Stomach (tissue), 4 donors: ENCODE data around the gene ITIH3.

Source experiments
- CTCF ChIP-seq, 7 experiments: fragments of 450-650 bp in 4 of 7; fragments of 200-600 bp in 3 of 7; sonication (generic) in 3 of 7; IDR thresholded peaks; one replicate each; pipeline ENCODE4 v1.5.1; 2016 to 2019; ENCODE audit warnings: antibody characterized with exemption in 7 of 7, control low read depth in 2 of 7, mild to moderate bottlenecking in 1 of 7
- EP300 ChIP-seq: sonication (generic); formaldehyde crosslinking; IDR thresholded peaks from one replicate; pipeline ENCODE4 v1.6.1; 2017; ENCODE audit warnings: antibody characterized with exemption
- POLR2A ChIP-seq, 4 donors: fragments of 450-650 bp; IDR thresholded peaks; one replicate each; pipeline ENCODE4 v1.6.1; 2016; ENCODE audit warnings: antibody characterized with exemption in 4 of 4, control low read depth in 2 of 4, mild to moderate bottlenecking in 1 of 4, moderate library complexity in 1 of 4

GRCh38 chr3:52800079-52800478, 5.5 kb downstream of the ITIH3 start:
- no peak for TF ChIP-seq EP300
- no peak for TF ChIP-seq POLR2A (IDR thresholded peaks at IDR 0.05)
- TF ChIP-seq CTCF (IDR thresholded peaks at IDR 0.05) = no peak
